Activated T-cell treated with anti-CD3 and anti-CD28 coated beads, Interleukin-2, amount 50 U/mL, for 24 hours (primary cell): Measurements from ENCODE around the gene STARD10.

Experiments
- DNase-seq: peaks from one replicate; pipeline ENCODE4 v3.0.0-alpha.2; 2020
- H3K27ac Mint-ChIP-seq: 2 replicates; pipeline ENCODE4 v1.8.0; 2020; ENCODE audit warnings: mild to moderate bottlenecking, mixed read lengths
- H3K27me3 Mint-ChIP-seq: 2 replicates; pipeline ENCODE4 v1.8.0; 2020; ENCODE audit warnings: mixed read lengths
- H3K36me3 Mint-ChIP-seq: 2 replicates; pipeline ENCODE4 v1.8.0; 2020; ENCODE audit warnings: low read depth, mixed read lengths
- H3K4me1 Mint-ChIP-seq: 2 replicates; pipeline ENCODE4 v1.8.0; 2020; ENCODE audit warnings: low read depth, mixed read lengths
- H3K4me3 Mint-ChIP-seq: 2 replicates; pipeline ENCODE4 v1.8.0; 2020; ENCODE audit warnings: mild to moderate bottlenecking, moderate library complexity, mixed read lengths
- H3K9me3 Mint-ChIP-seq: 2 replicates; pipeline ENCODE4 v1.8.0; 2020; ENCODE audit warnings: mixed read lengths

STARD10 gene

DNA sequence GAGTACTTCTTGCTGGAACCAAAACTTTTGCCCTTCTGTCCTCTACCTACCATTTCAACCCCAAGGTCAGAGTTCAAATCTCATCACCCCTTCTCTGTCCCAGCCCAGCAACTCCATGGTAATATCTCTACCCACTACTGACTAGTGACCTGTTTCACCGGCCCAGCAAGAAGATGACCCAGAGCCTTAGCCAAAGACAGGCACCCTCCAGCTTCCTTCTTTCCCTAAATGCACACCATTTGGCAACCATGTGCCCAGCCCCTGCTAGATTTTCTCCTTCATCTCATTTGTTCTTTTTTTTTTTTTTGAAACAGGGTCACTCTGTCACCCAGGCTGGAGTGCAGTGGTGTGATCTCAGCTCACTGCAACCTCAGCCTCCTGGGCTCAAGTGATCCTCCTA lies 56.5 kb downstream of the STARD10 start:
- Mint-ChIP-seq H3K27ac (peak overlapping the region; percentile 99), H3K36me3 (peaks cover 4% of the 10 kb centered on the region), H3K4me3 (no peak overlapping the region), H3K9me3 (no peaks in the 10 kb centered on the region), H3K4me1 (peaks cover 64% of the 10 kb centered on the region), H3K27me3 (no peaks in the 10 kb centered on the region)
- no peak for DNase-seq

DNA sequence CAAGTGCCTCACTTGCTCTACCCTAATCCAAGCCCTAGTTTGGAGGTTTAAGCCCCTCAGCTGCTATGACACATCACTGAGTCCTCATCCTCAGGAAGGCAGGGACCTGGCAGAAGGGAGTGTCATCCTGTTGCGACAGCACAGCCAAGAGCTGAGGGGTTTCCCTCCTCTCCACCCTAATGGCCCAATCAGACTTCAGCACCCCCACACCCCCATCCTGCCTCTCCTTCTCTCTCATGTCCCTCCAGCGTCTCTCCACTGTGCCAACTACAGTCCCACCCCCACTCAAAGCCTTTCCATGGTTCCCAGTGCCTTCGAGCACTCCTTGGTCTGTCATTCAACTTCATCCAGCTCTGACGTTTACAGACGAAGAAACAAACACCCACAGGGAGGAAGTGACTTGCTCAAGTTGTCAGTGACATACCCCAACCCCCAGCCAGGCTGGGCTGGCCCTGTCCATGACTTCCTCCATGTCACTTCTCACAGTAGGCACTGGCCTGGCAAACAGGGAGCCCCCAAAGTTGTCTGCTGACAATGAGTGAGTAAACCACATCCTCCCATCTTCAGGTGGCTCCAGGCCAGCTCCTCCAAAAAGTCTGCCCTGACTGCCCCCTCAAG lies 57.3 kb downstream of the STARD10 start:
- peak overlapping the region; percentile 64 for H3K4me3 Mint-ChIP-seq
- no peaks in the 10 kb centered on the region for H3K27me3 Mint-ChIP-seq
- H3K36me3 Mint-ChIP-seq = peaks cover 5% of the 10 kb centered on the region
- peak; percentile 72 for DNase-seq
- peak overlapping the region; percentile 99 for H3K27ac Mint-ChIP-seq
- H3K4me1 Mint-ChIP-seq = peaks cover 56% of the 10 kb centered on the region
- H3K9me3 Mint-ChIP-seq = peaks cover under 1% of the 10 kb centered on the region

DNA sequence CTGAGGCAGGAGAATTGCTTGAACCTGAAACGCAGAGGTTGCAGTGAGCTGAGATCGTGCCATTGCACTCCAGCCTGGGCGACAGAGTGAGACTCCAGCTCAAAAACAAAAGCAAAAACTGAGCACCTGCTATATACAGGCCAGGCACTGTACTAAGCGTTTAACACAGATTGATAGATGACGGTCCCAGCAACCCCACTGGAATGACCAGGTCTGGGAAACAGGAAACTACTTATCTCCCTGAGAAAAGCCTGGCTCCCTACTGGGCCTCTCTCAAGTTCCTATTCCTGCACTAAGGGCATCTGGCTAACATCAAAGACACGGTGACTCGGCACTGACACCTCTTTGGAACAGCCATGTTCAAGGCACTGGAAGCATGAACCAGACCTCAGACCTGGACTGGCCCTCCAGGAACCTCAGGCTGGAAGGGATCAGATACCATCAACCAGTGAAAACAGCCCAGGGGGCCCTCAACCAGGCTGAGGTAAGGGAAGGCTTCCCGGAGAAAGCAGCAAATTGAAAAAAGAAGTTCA lies 58.3 kb downstream of the STARD10 start:
- no peak for DNase-seq
- Mint-ChIP-seq H3K27ac (peak overlapping the region; percentile 79), H3K4me1 (peaks cover 46% of the 10 kb centered on the region), H3K9me3 (peaks cover 3% of the 10 kb centered on the region), H3K27me3 (no peaks in the 10 kb centered on the region), H3K4me3 (no peak overlapping the region), H3K36me3 (peaks cover 11% of the 10 kb centered on the region)

DNA sequence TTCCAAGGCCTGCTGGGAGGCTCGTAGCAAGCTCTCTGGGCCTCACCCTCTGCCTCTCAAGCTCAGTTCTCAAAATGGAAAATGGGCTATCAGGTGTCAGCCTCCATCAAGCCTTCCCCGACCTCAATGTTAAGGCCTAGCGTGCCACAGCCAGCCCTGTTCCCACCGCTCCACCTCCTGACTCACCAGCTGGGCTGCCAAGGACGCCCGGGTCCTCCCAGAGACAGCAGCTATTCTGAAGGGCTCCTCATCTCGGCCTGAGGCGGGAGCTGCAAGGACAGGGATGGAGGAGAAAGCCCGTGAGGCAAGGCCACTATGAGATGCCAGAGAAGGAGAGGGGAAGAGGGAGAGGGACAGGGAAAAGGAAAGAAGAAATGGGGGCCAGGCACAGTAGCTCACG lies 61.5 kb downstream of the STARD10 start:
- DNase-seq = no peak
- no peak overlapping the region for H3K4me3 Mint-ChIP-seq
- H3K27me3 Mint-ChIP-seq = no peaks in the 10 kb centered on the region
- H3K9me3 Mint-ChIP-seq = peaks cover 3% of the 10 kb centered on the region
- H3K4me1 Mint-ChIP-seq = peaks cover 26% of the 10 kb centered on the region
- peaks cover 15% of the 10 kb centered on the region for H3K36me3 Mint-ChIP-seq
- H3K27ac Mint-ChIP-seq = no peak overlapping the region

- DNase-seq = no peak
- peaks cover 12% of the 10 kb centered on the region for H3K4me1 Mint-ChIP-seq
- H3K9me3 Mint-ChIP-seq = peaks cover 3% of the 10 kb centered on the region
- H3K4me3 Mint-ChIP-seq = no peak overlapping the region
- H3K27ac Mint-ChIP-seq = no peak overlapping the region
- peaks cover 15% of the 10 kb centered on the region for H3K36me3 Mint-ChIP-seq
- no peaks in the 10 kb centered on the region for H3K27me3 Mint-ChIP-seq
These were observed 63.1 kb downstream of the STARD10 start for GRCh38 chr11:72730737-72731136.

- no peak overlapping the region for H3K4me3 Mint-ChIP-seq
- DNase-seq = no peak
- H3K4me1 Mint-ChIP-seq = peaks cover 14% of the 10 kb centered on the region
- H3K27ac Mint-ChIP-seq = peak overlapping the region; percentile 7
- peaks cover 3% of the 10 kb centered on the region for H3K9me3 Mint-ChIP-seq
- no peaks in the 10 kb centered on the region for H3K27me3 Mint-ChIP-seq
- peaks cover 20% of the 10 kb centered on the region for H3K36me3 Mint-ChIP-seq
These were observed 63.6 kb downstream of the STARD10 start for GRCh38 chr11:72730243-72730642.

- peaks cover 22% of the 10 kb centered on the region for H3K36me3 Mint-ChIP-seq
These were observed 66.3 kb downstream of the STARD10 start for GRCh38 chr11:72727521-72727920.

DNA sequence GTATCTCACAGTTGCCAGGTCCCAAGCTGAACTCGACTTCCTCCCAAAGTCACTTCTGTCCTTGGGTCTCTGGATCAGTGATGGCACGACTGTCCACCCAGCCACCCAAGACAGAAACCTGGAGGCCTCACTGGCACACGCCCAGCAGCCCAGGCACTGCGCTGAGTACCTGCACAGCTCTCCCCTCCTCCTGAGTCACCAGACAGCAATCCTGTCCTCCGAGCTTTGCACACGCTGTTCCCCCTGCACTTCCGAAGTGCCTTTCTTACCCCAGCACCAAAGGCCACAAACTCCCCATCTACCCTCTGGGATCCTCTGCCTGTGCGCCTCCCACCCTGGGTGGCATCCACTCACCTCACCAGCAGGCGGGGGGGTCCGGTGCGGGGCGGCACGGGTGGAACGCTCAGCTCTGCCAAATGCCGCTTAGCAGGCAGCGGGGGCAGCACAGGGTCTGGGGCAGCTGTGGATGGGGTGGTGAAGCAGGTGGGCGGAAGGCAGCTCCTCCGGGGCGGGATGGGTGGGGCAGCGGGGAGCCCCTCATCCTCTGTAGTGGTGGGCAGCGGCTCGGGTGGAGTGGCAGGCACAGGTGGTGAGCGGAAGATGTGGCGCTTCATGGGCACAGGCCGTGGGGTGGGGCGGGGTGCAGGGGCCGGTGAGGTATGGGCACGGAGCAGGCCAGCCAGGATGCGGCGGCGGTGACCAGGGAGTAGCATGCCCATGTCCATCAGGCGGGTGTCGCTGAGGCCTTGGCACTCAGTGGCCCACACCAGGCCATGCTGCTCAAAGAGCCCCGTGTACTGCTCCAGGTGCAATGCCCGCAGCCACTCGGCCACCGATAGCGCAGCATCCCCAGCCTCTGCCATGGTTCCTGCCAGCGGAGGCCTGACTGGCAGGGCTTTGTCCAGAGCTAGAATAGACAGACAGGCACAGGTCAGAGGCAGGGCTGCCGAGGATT lies 67.3 kb downstream of the STARD10 start:
- H3K36me3 Mint-ChIP-seq = peaks cover 26% of the 10 kb centered on the region
- DNase-seq = no peak
- no peaks in the 10 kb centered on the region for H3K27me3 Mint-ChIP-seq
- H3K4me3 Mint-ChIP-seq = no peak overlapping the region
- H3K27ac Mint-ChIP-seq = no peak overlapping the region
- H3K4me1 Mint-ChIP-seq = peaks cover 31% of the 10 kb centered on the region
- H3K9me3 Mint-ChIP-seq = peaks cover 3% of the 10 kb centered on the region

More at GRCh38 chr11:72727521-72727920, 66.3 kb downstream of the STARD10 start:
- H3K4me3 Mint-ChIP-seq = no peak overlapping the region
- DNase-seq = no peak
- peaks cover 3% of the 10 kb centered on the region for H3K9me3 Mint-ChIP-seq
- peak overlapping the region; percentile 56 for H3K27ac Mint-ChIP-seq
- H3K27me3 Mint-ChIP-seq = no peaks in the 10 kb centered on the region
- peaks cover 26% of the 10 kb centered on the region for H3K4me1 Mint-ChIP-seq

GRCh38 chr11:72725724-72726028 lies 68.2 kb downstream of the STARD10 start:
- Mint-ChIP-seq H3K4me3 (no peak overlapping the region), H3K4me1 (peaks cover 40% of the 10 kb centered on the region), H3K27ac (peak overlapping the region; percentile 73), H3K9me3 (no peaks in the 10 kb centered on the region), H3K27me3 (no peaks in the 10 kb centered on the region), H3K36me3 (peaks cover 23% of the 10 kb centered on the region)
- DNase-seq = no peak

- H3K4me3 Mint-ChIP-seq = no peak overlapping the region
- peaks cover 45% of the 10 kb centered on the region for H3K4me1 Mint-ChIP-seq
- peak overlapping the region; percentile 73 for H3K27ac Mint-ChIP-seq
- no peaks in the 10 kb centered on the region for H3K27me3 Mint-ChIP-seq
- no peaks in the 10 kb centered on the region for H3K9me3 Mint-ChIP-seq
- peaks cover 22% of the 10 kb centered on the region for H3K36me3 Mint-ChIP-seq
- DNase-seq = peak; percentile 80
These were observed 68.8 kb downstream of the STARD10 start for GRCh38 chr11:72724851-72725723.

DNA sequence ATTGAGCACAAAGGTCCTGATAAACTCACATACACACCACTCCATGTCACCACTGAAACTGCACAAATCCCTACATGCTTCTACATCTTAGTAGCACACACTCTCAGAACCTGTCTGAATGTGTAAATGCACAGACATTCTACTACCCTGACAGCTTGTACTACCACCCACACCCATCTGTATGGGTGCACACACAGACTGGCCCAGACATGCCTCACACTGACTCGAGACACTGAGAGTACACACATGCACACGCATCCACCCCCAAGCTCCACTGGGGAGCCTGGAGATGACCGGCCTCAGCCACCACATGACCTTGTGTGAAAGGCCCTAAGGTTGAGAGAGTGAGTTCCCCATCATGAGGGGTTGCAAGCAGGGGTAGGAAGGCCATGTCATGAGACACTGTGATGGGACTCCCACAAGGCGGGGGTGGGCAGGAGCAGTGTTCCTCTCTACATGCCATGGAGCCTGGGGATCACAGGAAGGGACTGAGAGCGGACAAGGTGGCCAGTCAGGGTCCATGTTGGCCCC lies 69.8 kb downstream of the STARD10 start:
- DNase-seq = no peak
- peak overlapping the region; percentile 47 for H3K27ac Mint-ChIP-seq
- no peaks in the 10 kb centered on the region for H3K9me3 Mint-ChIP-seq
- H3K4me3 Mint-ChIP-seq = no peak overlapping the region
- peaks cover 22% of the 10 kb centered on the region for H3K36me3 Mint-ChIP-seq
- H3K27me3 Mint-ChIP-seq = no peaks in the 10 kb centered on the region
- peaks cover 52% of the 10 kb centered on the region for H3K4me1 Mint-ChIP-seq

- no peak for DNase-seq
- Mint-ChIP-seq H3K27me3 (no peaks in the 10 kb centered on the region), H3K27ac (peak overlapping the region; percentile 47), H3K4me1 (peaks cover 55% of the 10 kb centered on the region), H3K36me3 (peaks cover 28% of the 10 kb centered on the region), H3K9me3 (no peaks in the 10 kb centered on the region), H3K4me3 (no peak overlapping the region)
These were observed 70.3 kb downstream of the STARD10 start for GRCh38 chr11:72723508-72723907.

DNA sequence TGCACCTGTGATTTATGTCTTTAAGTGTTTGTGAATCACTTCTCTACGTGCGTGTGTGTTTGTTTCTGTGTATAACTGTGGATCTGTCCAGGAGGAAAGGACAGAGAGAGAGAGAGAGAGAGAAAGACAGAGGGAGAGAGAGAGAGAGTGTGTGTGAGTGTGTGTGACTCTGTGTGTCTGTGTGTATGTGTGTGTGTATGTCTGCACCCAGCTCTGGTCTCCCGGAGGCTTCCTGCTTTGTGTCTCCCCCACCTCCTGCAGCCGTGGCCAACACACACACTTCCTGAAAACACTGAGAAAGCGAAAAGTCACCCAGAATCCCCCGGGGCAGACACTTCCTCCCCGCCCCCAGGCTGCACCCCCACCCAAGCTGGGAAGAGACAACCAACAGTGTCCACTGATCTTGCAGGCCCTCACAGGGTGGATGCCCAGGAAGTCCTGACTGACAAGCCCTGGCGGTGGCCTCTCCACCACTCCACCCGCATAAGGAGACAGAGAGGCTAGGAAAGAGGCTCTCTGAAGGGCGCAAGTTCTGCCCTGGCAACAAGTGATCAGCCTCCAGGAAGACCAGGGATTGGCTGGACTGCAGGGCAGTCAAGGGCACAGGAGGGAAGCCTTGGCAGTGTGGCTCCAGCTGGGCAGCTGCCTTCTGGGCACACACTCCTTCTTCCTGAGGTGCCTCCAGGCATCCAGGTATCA lies 71.6 kb downstream of the STARD10 start:
- peaks cover 37% of the 10 kb centered on the region for H3K36me3 Mint-ChIP-seq
- no peaks in the 10 kb centered on the region for H3K27me3 Mint-ChIP-seq
- peaks cover 62% of the 10 kb centered on the region for H3K4me1 Mint-ChIP-seq
- peak overlapping the region; percentile 94 for H3K27ac Mint-ChIP-seq
- no peaks in the 10 kb centered on the region for H3K9me3 Mint-ChIP-seq
- DNase-seq = peak; percentile 91
- peak overlapping the region; percentile 86 for H3K4me3 Mint-ChIP-seq
